IPS-15b (cell line): ENCODE results near the gene OBI1.
A peak's percentile ranks its signal among the peaks of the same experiment; 100 is the strongest.

ENCODE experiments used
- H3K27me3 ChIP-seq: one replicate; pipeline ENCODE4 v1.6.1; 2013; ENCODE audit warnings: low read length; ENCODE audit not compliant: control insufficient read depth, insufficient read depth
- H3K36me3 ChIP-seq: one replicate; pipeline ENCODE4 v1.6.1; 2013; ENCODE audit warnings: low read length; ENCODE audit not compliant: control insufficient read depth, insufficient read depth
- H3K4me1 ChIP-seq: one replicate; pipeline ENCODE4 v1.6.1; 2013; ENCODE audit warnings: mild to moderate bottlenecking, low read length; ENCODE audit not compliant: control insufficient read depth, insufficient read depth
- H3K4me3 ChIP-seq: one replicate; pipeline ENCODE4 v1.5.1; 2013; ENCODE audit warnings: low read depth, low read length
- H3K9ac ChIP-seq: one replicate; pipeline ENCODE4 v1.6.1; 2013; ENCODE audit warnings: low read depth, mild to moderate bottlenecking, low read length
- H3K9me3 ChIP-seq: one replicate; pipeline ENCODE4 v1.6.1; 2013; ENCODE audit warnings: mild to moderate bottlenecking, low read length; ENCODE audit not compliant: control insufficient read depth, insufficient read depth

Gene OBI1

DNA sequence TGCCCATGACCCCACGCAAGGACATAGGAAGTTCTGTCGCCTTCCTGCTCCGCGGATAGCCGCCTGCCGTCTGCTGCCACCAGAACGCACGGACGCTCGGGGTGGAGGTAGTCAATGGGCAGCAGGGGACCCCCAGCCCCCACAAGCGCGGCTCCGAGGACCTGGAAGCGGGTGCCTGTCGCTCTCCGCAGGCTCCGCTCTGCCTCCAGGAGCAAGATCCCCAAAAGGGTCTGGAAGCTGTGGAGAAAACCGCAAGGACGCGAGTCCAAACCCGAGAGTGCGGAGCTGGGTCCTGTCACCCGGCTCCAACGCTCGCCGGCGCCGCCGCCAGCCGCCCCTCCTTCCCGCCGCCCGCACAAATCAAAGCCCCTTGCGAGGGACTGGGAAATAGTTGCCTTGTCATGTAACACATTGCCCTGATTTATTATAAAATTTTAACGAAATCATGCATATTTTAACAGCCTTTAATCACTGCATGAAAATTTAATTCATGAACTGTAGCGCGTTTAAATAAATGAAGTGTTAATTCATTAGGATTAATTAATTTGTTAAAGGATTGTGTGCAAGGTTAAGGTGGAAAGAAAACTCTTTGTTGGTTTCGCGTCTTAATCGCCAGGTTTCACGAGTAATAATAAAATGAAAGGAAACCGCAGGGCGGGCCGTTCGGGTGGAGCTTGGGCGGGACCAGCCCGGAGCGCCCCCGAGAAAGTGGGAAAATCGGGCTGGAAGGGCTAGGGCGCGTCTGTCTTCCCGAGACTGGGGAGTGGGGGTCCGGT is 50.1 kb downstream of the OBI1 start:
- peak overlapping the region; percentile 60 for H3K4me3 ChIP-seq
- H3K27me3 ChIP-seq, result peaks cover 87% of the 10 kb centered on the region
- peaks cover 22% of the 10 kb centered on the region for H3K4me1 ChIP-seq
- no peak overlapping the region for H3K9ac ChIP-seq
- no peaks in the 10 kb centered on the region for H3K36me3 ChIP-seq
- H3K9me3 ChIP-seq, result no peaks in the 10 kb centered on the region

DNA sequence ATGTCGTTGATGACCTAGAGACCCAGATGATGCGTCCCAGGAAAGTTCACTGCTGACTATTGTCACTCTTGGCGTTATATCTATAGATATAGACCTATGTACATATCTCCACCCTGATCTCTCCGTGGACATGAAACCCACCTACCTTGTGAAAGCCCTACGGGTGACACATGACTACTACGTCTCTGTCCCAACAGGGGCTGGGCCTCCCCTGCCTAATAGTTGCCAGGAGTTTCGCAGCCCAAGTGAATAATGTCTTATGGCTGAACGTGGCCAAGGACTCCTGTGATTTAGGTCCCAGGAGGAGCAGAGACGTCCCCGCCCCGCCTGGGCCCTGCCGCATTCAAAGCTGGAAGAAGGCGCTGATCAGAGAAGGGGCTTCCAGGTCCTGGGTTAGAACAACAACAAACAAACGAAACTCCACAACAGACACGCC is 50.7 kb downstream of the OBI1 start:
- peaks cover 93% of the 10 kb centered on the region for H3K27me3 ChIP-seq
- no peaks in the 10 kb centered on the region for H3K9me3 ChIP-seq
- H3K4me1 ChIP-seq, result peaks cover 22% of the 10 kb centered on the region
- no peaks in the 10 kb centered on the region for H3K36me3 ChIP-seq
- no peak overlapping the region for H3K9ac ChIP-seq
- peak overlapping the region; percentile 60 for H3K4me3 ChIP-seq

DNA sequence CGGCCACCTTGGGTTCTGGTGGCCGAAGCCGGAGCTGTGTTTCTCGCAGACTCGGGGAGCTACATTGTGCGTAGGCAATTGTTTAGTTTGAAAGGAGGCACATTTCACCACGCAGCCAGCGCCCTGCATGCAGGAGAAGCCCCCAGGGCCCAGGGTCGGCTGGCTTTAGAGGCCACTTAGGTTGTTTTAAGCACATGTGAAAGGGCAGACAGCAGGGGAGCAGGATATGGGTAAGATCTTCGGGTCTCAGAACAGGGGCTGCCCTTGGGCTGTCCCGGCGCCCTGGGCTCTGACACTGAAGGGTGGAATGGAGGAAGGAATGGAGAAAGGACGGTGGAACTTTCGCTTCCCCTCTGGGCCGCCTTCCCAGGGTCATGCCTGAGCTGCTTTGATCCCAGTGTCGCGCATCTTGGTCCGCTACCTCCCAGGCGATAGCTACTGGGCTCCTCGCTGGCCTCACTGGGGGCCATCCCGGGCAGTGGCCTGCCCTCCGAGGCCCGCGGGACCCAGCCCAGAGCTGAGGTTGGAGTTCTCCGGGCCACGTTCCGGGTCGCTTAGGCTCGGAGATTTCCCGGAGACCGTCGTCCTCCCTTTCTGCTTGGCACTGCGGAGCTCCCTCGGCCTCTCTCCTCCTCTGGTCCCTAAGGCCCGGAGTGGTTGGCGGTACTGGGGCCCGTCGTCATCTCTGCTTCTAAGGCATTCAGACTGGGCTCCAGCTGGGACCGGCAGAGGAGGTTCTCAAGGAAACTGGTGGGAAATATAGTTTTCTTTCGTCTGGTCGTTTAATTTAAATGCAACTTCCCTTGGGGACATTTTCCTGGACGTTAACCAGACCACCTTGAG is 51.3 kb downstream of the OBI1 start:
- Histone ChIP-seq H3K36me3 (no peaks in the 10 kb centered on the region), H3K9ac (no peak overlapping the region), H3K9me3 (no peaks in the 10 kb centered on the region), H3K27me3 (peaks cover 98% of the 10 kb centered on the region), H3K4me1 (peaks cover 22% of the 10 kb centered on the region), H3K4me3 (peak overlapping the region; percentile 60)

DNA sequence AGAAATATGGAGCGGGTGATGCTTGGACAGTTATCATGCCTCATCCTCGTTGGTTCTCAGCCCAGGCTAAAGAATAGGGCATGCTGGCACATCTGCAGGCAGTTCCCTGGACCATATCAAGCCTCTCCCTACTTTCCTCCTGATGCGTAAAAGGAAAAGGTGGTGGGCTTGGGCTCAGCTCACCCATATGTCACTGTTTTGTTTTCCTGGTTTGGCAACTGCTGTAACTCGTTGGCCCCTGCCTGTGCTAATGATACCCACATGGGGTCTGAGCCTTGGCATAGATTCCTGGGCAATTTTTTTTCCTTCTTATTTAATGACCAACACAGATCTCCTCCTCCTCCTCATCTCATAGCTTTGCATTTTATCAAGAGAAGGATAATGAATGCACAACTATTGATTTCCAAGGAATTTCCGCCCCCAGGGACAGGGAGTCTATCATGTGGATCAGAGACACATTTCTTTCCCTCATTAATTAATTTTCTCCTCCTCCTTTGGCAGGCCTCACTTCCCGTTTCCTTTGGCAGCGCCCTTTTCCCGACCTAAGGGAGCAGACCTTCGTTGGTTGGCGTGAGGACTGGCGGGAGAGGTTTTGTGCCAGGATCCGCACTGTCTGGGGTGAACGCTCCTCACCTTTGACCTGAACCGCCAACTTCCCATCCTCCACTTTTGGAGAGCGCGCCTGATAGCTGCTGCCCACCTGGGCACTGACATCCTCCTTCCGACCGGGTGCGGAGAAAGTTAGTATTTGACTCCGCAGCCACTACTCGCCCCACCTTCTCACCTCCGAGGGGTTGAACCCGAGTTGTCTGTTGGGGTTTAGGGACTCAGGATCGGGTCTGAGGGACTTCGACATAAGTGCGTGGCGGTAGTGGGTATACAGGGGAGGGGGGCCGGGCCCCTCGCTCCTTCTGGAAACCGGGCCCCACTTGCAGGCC is 52.2 kb downstream of the OBI1 start:
- Histone ChIP-seq H3K9me3 (no peaks in the 10 kb centered on the region), H3K27me3 (peaks cover 96% of the 10 kb centered on the region), H3K36me3 (no peaks in the 10 kb centered on the region), H3K4me1 (peaks cover 25% of the 10 kb centered on the region), H3K9ac (no peak overlapping the region), H3K4me3 (peak overlapping the region; percentile 60)

DNA sequence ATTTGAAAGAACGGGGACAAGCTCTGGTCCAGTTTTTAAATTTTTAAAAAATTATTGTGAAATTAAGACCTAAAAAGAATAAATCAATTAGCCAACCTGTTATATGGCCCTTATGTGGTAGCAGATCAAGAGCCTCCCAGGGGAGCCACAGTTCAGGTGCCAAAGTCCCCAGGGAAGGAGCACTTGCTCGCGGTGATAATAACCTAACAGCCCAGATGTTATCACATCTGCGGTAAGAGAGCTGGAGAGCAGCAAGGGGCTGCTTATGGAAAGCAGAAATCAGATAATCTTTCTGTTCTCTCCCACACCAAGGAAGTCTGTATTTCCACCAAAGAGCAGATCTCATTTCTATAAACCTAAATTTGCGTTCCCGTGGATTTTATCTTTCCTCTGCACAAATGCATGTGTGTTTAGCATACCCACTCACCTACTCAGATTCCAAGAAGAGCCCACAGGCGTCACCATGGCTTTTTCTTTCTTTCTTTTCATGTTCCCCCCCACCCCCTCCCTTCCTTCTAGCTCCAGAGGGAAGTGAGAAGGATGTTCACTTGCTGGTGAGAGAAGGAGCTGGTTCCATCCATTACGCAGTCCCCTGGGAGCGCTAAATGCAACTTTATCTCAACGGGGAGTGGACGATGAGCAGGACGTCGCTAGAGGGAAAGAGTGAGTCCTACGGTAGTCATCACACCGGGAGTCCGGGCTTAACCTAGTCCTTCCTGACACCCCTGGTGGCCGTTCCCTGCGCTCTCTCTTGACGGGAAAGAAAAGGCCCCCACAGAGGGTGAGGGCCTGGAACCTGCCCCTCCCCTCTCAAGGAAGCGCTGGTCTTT is 54.0 kb downstream of the OBI1 start:
- H3K9ac ChIP-seq, result no peak overlapping the region
- H3K27me3 ChIP-seq, result peaks cover 96% of the 10 kb centered on the region
- peak overlapping the region; percentile 30 for H3K4me3 ChIP-seq
- no peaks in the 10 kb centered on the region for H3K9me3 ChIP-seq
- peaks cover 22% of the 10 kb centered on the region for H3K4me1 ChIP-seq
- no peaks in the 10 kb centered on the region for H3K36me3 ChIP-seq

DNA sequence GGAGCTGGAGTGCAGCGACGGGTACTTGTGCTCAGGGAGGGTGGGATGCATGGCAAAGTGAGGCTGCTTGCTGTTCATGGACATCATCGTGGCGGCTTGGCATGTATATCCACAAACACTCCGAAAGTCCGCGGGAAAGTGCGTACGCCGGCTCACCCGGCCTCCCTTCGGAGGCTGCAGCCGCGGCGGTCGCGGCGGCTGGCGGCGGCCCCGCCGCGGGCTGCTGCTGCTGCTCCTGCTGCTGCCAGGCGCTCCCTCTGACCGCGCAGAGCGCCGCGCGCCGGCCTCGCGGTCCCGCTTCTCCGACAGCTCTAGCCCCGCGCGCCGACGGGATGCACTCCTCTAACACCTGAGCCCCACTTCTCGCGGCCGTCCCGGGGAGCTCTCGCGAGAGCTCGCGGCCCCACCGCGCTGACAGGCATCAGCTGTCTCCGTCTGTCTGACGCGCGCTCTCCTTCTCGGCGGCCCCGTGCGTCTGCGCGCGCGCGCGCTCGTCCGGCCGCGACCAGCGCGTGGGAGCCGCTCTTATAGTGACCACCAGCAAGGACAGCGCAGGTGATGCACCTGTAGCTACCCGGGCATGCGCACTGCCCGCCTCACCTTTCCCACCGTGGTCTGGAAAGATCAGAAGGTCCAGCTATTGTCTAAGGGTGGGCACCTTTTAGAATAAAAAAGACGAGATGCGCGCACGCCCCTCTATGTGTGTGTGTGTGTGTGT is 55.6 kb downstream of the OBI1 start, which contains the start of gene POU4F1:
Gene POU4F1, minus strand, starts transcription at position 313 of the 718 bp plus-strand sequence. Its CDS starts 226 bp downstream, at position 87.
- Histone ChIP-seq H3K27me3 (peaks cover 96% of the 10 kb centered on the region), H3K9me3 (no peaks in the 10 kb centered on the region), H3K4me1 (peaks cover 18% of the 10 kb centered on the region), H3K9ac (no peak within 1 kb of the TSS), H3K4me3 (peak within 1 kb of the TSS; percentile 66), H3K36me3 (no peaks in the 10 kb centered on the region)

DNA sequence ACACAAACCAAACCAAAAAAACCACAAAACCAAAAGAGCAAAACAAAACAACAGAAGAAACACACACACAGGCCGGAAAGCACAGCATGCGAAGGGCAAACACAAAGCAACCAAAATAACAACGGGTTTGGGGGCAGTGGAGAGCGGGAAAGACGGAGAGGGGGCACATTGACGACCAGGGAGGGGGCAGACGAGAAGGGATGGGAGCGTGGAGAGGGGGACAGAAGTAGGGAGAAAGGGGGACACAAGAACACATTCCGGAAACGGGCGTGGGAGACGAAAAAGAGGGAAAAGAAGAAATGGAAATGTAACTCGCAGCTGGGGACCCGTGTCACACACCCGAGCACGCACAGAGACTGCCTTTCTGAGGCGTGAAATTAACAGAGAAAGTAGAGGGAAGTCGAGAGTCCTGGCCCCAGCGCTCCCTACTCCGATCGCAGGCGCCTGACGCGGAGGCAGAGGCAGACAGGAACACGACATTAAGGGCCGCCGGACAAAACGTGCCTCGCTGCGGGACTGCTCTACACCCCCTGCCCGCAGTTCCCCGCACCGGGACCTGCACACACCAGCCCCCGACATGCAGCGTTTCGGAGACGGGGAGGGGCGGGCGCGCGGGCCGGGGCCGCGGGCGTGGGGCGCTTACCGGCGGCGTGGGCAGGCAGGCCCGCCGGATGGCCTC is 56.3 kb downstream of the OBI1 start:
- Histone ChIP-seq H3K4me1 (peaks cover 15% of the 10 kb centered on the region), H3K9ac (no peak overlapping the region), H3K4me3 (peak overlapping the region; percentile 66)

DNA sequence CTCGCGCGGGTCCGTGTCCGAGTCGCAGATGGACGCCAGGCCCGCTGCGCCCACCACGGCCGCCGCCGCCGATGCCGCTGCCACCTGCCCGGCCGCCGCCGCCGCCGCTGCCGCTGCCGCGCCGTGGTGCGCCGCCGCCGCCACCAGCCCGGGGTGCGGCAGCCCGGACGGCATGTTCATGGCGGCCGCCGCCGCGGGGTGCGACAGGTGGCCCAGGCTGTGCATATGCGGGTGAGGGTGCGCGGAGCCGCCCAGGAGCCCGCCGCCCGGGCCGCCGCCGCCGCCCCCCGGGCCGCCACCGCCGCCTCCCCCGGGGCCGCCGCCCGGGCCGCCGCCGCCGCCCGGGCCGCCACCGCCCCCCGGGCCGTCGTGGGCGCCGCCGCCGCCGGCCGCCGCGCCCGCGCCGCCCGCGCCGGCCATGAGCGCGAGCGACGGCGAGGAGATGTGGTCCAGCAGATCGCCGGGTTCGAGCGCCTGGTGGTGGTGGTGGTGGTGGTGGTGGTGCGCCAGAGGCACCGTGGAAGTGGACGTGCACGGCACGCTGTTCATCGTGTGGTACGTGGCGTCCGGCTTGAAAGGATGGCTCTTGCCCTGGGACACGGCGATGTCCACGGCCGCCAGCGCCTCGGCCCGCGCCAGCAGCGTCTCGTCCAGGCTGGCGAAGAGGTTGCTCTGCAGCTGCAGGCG is 56.9 kb downstream of the OBI1 start:
- H3K4me1 ChIP-seq, result peaks cover 13% of the 10 kb centered on the region
- no peaks in the 10 kb centered on the region for H3K36me3 ChIP-seq
- H3K9me3 ChIP-seq, result no peaks in the 10 kb centered on the region
- peaks cover 96% of the 10 kb centered on the region for H3K27me3 ChIP-seq
- H3K9ac ChIP-seq, result no peak overlapping the region
- H3K4me3 ChIP-seq, result peak overlapping the region; percentile 66

More for the DNA sequence above, 56.3 kb downstream of the OBI1 start:
- no peaks in the 10 kb centered on the region for H3K36me3 ChIP-seq
- H3K27me3 ChIP-seq, result peaks cover 96% of the 10 kb centered on the region
- no peaks in the 10 kb centered on the region for H3K9me3 ChIP-seq

DNA sequence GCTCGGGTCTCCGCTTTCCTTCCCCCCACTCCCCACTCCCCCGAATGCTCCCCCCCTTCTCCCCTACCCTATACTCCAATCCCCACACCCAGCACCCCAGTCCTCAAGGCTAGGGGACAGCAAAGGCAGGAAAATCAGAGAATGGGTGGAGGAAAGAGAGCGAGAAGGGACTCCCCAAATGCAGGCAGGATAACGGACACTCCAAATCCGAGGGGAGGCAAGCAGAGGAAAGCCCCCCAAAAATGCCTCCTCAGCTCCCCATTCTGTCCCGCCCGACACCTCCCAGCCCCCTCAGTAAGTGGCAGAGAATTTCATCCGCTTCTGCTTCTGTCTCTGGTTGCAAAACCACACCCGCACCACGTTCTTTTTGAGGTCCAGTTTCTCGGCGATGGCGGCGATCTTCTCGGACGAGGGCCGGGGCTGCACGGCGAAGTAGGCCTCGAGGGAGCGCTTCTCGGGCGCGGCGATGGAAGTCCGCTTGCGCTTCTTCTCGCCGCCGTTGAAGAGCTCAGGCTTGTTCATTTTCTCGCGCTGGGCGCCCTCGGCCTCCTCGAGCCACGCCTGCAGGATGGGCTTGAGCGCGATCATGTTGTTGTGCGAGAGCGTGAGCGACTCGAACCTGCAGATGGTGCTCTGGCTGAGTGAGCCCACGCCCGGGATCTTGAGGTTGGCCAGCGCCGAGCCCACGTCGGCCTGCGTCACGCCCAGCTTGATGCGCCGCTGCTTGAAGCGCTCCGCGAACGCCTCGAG is 57.7 kb downstream of the OBI1 start:
- peaks cover 96% of the 10 kb centered on the region for H3K27me3 ChIP-seq
- H3K9me3 ChIP-seq, result no peaks in the 10 kb centered on the region

More for the DNA sequence above, 57.7 kb downstream of the OBI1 start:
- H3K9ac ChIP-seq, result no peak overlapping the region
- H3K4me3 ChIP-seq, result peak overlapping the region; percentile 45
- peaks cover 7% of the 10 kb centered on the region for H3K4me1 ChIP-seq
- H3K36me3 ChIP-seq, result no peaks in the 10 kb centered on the region
